22Rv1 (cell line): ENCODE measurements around the gene DNMT3A.

Experiments
- CTCF ChIP-seq: fragments of 450-650 bp; IDR thresholded peaks from 2 replicates; pipeline ENCODE4 v1.5.1; 2017; ENCODE audit warnings: mild to moderate bottlenecking
- ZFX ChIP-seq: fragments of 450-650 bp; IDR thresholded peaks from 2 replicates; pipeline ENCODE4 v1.6.1; 2017; ENCODE audit warnings: antibody characterized with exemption, borderline replicate concordance

- no peak for TF ChIP-seq CTCF
- TF ChIP-seq ZFX: no peak
Observed at GRCh38 chr2:25251071-25251421, 90.7 kb downstream of the DNMT3A start.
